ENCODE measurements around the gene DGCR2. TPM values are rescaled to one million over a fixed set of nuclear protein-coding genes. Genes with fewer than 3 reads are reported as not detected.

Gene DGCR2
- total and polyA plus RNA-seq, 2 of the 4 experiments (the other 2 are of a cell fraction), result 17.2 to 35.4 TPM

GRCh38 chr22:19043121-19044085 is 78.8 kb downstream of the DGCR2 start:
- Histone ChIP-seq H2AK5ac (ENCODE audit: low read depth, low read length) (no peak overlapping the region), H3K4me1 (ENCODE audit: control insufficient read depth, insufficient read depth, low read length) (peaks cover 2% of the 10 kb centered on the region; the same call in 1 of the 2 replicates), H3K4ac (ENCODE audit: low read depth, low read length) (no peak overlapping the region), H3K9me1 (ENCODE audit: insufficient read depth, low read length) (peaks cover 5% of the 10 kb centered on the region; the same call in 1 of the 2 replicates), H4K20me1 (ENCODE audit: insufficient read depth, low read length) (no peaks in the 10 kb centered on the region; the same call in 1 of the 2 replicates), H3K9me3 (ENCODE audit: control insufficient read depth, insufficient read depth, low read length) (no peaks in the 10 kb centered on the region), H4K8ac (ENCODE audit: low read depth in 2 of 2, low read length in 2 of 2) (no peak overlapping the region), H3K27ac (ENCODE audit: insufficient read depth, low read length) (no peak overlapping the region), H3K36me3 (ENCODE audit: control insufficient read depth, insufficient read depth, low read length) (peaks cover 75% of the 10 kb centered on the region), H2BK5ac (ENCODE audit: low read depth, low read length, poor library complexity, severe bottlenecking) (no peak overlapping the region), H4K5ac (ENCODE audit: low read depth, low read length) (no peak overlapping the region), H2AFZ (replicated peaks; ENCODE audit: low read length, poor library complexity) (peak overlapping the region; percentile 23), H4K91ac (ENCODE audit: insufficient read depth, low read depth, low read length) (no peak overlapping the region), H2BK15ac (ENCODE audit: low read depth, low read length) (no peak overlapping the region), H3K4me3 (ENCODE audit: insufficient read depth, low read depth, low read length) (no peak overlapping the region), H3K27me3 (ENCODE audit: control insufficient read depth, insufficient read depth, low read length) (no peaks in the 10 kb centered on the region), H3K79me1 (ENCODE audit: low read depth in 1 of 2, low read length in 2 of 2) (peaks cover 0 to 2% of the 10 kb centered on the region in 2 experiments; a peak in 1 of 4 replicates), H2BK120ac (ENCODE audit: low read depth, low read length) (no peak overlapping the region), H3K18ac (ENCODE audit: low read depth, low read length) (no peak overlapping the region), H3K23ac (ENCODE audit: low read depth, low read length) (no peak overlapping the region), H3K56ac (ENCODE audit: extremely low read depth, insufficient read depth, low read length) (no peak overlapping the region), H3K14ac (replicated peaks; ENCODE audit: low read depth, low read length) (no peak overlapping the region), H2AK9ac (replicated peaks; ENCODE audit: low read depth, low read length, poor library complexity) (no peak overlapping the region), H3K9ac (ENCODE audit: low read depth, low read length) (no peak overlapping the region), H2BK20ac (ENCODE audit: low read depth, low read length) (no peak overlapping the region), H3K4me2 (ENCODE audit: low read depth, low read length) (no peak overlapping the region)
- intact Hi-C loops (cut with micrococcal nuclease), result no loop called here
- dilution Hi-C loops (cut with HindIII; ENCODE audit: low sequenced_read_pairs, unreplicated experiment), result no loop called here
- ChIA-PET CTCF (no interaction called here), POLR2A (ENCODE audit: unreplicated experiment) (no interaction called here)
- WGBS, 2 experiments (ENCODE audit: extremely low coverage in 2 of 2, insufficient read length in 1 of 2), result no CpG with 5 or more reads among the region's 14 CpGs
- DNase-seq (peak; percentile 15), ATAC-seq (ENCODE audit: low read depth) (peak; percentile 64)
- BruUV-seq (replicated peaks), result no TSS peak
- TF ChIP-seq CEBPB (IDR thresholded peaks at IDR 0.05; ENCODE audit: low read depth, low read length), result no peak
- TF ChIP-seq MXI1 (IDR thresholded peaks at IDR 0.05; ENCODE audit: borderline replicate concordance, low read depth, low read length), result no peak
- no peak for TF ChIP-seq RAD21 (IDR thresholded peaks at IDR 0.05; ENCODE audit: low read length)
- TF ChIP-seq MAFK (IDR thresholded peaks at IDR 0.05; ENCODE audit: low read depth, low read length), result peak; percentile 43; the same call in 1 of the 2 replicates
- no peak for TF ChIP-seq NFE2L2 (IDR thresholded peaks at IDR 0.05; ENCODE audit: low read depth, low read length)
- in situ Hi-C loops (cut with MboI; ENCODE audit: low sequenced_read_pairs), result no loop called here

Data from IMR-90 (cell line).